Fibroblast of skin of left quadriceps (primary cell): ENCODE measurements around the gene DNAJC7.
"Not testable (repeated sequence)": the region's sequence is repeated elsewhere in the genome, so short reads cannot be mapped to it uniquely, and the experiment has no call there.

Experiments
- DNase-seq, 2 experiments: peaks; one replicate each; pipeline ENCODE4 v3.0.0-alpha.2; 2013; ENCODE audit warnings: low read depth in 2 of 2

DNAJC7 gene

DNA sequence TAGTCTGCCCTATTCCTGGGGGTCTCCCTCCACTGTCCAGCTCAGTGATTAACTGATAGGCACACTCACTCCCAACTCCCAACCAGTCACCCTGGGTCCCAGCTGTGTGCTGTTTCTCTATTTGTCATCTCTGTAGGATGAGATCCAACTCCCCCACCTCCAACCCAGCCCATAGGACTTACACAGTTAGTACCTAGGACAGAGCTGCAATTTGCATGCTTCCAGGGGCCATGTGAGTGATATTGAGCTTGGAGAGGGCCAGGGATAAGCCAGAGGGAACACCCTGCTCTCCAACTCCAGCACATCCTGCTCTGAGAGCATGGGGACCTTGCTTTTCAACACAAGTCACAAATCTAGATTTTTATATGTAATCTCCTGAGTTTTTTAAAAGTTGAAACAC is 24.4 kb upstream of the DNAJC7 start:
- DNase-seq: no peak

- no peak for DNase-seq
Measured at GRCh38 chr17:42040818-42041217, 23.6 kb upstream of the DNAJC7 start.

DNA sequence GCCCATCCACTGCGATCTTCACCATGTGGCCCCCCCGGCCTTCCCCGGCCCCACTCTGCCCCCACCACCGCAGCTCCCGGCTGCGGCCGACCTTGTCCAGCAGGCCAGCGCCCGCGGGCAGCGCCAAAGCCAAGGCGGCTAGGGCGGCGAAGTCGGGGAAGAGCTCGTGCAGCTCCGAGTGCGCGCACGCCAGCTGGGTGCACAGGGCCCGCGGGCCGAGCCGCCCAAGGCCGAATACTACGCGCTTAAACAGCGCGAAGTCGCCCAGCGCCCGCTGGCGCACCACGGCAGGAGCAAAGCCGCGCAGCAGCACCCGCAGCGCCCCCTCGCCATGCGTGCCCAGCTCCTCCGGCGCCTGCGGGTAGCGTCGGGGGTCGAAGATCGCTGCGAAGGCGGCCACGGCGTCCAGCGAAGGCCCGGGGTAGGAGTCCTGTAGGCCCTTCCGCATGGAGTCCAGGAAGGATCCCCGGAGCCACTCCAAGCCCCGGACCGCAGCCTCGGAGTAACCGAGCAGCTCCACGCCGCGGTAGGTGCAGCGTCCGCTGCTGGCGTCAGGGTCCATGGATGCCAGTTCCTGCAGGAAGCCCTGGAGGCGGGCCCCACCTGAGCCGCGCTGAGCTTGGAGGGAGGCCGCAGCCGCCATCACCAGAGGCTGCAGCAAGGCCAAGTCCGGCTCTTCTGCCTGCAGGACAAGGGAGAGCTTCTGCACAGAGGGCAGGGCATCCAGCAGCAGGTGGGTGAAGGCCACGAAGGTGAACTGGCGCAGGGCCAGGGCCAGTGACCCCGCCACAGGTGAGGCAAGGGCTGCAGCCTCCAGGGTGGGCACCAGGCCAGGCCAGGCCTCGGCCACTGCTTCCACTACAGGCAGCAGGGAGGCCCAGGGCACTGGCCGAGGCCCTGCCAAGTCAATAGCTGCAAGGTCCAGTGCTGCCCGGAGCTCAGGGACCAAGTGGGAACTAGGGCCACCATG is 22.8 kb upstream of the DNAJC7 start:
- DNase-seq: no peak

- no peak for DNase-seq
Measured at GRCh38 chr17:42038221-42038973, 21.2 kb upstream of the DNAJC7 start.

GRCh38 chr17:42034059-42034458 is 16.8 kb upstream of the DNAJC7 start:
- DNase-seq: no peak

- DNase-seq: no peak
Measured at GRCh38 chr17:42031584-42031983, 14.3 kb upstream of the DNAJC7 start.

- no peak for DNase-seq
Measured at GRCh38 chr17:42028791-42029127, 11.5 kb upstream of the DNAJC7 start.

- no peak for DNase-seq
Measured at GRCh38 chr17:42027961-42028790, 10.9 kb upstream of the DNAJC7 start.

DNA sequence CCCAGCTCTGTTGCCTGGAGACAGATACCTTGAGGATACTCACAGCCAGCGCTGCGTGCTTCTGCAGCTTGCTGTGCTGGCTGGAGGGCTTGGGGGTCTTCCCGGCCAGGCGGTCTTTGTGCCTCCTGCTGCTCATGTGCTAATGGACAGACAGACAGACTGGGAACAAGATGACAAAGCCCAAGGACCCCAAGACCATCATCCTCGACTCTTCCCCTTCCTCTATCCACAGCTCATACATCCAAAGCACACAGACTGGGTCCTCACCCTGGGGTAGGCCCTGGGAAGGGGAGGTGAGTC is 10.3 kb upstream of the DNAJC7 start:
- no peak for DNase-seq

- DNase-seq: no peak
Measured at GRCh38 chr17:42026857-42027589, 9.8 kb upstream of the DNAJC7 start.

- no peak for DNase-seq
Measured at GRCh38 chr17:42025936-42026335, 8.7 kb upstream of the DNAJC7 start.

DNA sequence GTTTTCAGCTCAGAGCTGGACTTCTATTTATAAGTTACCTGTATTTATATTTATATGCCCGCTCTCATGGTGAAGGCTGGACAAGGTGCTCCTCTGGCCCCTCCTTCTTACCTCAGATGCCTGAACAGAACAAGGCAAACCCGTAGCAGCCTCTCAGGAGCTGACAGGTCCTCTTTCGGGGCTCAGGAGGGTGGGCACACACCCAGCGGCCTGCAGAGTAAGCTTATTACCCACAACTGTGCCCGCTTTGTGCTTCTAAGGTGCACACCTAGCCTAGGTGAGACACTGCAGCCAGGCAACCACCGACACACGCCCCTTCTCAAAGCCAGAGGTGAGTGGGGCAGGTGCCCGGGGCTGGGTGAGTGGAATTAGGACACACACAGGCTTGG is 7.9 kb upstream of the DNAJC7 start:
- no peak for DNase-seq

DNA sequence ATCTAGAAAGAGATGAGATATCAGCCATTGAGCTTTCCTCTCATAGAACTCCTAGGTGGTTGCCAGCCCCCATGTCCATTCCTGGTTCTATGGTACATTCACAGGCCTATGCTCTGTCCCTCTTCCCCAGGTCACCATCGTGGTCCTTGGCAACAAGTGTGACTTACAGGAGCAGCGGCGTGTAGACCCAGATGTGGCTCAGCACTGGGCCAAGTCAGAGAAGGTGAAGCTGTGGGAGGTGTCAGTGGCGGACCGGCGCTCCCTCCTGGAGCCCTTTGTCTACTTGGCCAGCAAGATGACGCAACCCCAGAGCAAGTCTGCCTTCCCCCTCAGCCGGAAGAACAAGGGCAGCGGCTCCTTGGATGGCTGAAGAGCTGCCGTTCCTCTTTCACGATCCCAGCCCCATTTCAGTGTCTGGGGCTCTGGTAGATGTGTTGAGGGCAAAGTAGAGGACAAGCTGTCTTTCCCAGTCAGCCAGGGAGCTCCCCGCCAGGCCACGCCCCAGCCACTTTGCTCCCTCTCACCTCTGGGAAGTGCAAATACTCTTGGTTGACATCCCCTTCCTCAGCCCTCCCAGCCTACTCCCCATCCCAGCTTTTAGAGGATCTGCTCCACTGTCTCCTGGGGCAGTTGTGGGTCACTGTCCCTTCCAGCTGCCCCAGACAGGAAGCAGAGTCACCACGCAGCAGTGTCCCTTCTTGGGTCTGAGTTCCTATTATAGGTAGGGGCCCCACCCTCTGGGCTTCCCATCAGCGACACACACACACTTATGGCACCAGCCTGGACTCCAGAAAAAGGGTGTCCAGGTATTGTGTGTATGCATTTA is 6.5 kb upstream of the DNAJC7 start:
- no peak for DNase-seq

DNA sequence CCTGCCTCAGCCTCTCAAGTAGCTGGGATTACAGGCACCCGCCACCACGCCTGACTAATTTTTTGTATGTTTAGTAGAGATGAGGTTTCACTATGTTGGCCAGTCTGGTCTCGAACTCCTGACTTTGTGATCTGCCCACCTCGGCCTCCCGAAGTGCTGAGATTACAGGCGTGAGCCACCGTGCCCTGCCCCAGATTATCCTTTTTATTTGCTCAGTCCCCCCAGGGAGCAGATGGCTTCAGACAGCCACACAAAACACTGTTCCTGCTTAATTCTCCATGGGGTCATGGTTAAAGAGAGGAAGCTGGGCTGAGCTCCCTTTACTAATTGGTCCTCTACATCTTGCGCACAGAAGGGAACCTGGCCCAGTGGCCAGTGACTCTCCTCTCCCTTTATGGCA is 3.6 kb upstream of the DNAJC7 start:
- DNase-seq: not testable (repeated sequence)

DNA sequence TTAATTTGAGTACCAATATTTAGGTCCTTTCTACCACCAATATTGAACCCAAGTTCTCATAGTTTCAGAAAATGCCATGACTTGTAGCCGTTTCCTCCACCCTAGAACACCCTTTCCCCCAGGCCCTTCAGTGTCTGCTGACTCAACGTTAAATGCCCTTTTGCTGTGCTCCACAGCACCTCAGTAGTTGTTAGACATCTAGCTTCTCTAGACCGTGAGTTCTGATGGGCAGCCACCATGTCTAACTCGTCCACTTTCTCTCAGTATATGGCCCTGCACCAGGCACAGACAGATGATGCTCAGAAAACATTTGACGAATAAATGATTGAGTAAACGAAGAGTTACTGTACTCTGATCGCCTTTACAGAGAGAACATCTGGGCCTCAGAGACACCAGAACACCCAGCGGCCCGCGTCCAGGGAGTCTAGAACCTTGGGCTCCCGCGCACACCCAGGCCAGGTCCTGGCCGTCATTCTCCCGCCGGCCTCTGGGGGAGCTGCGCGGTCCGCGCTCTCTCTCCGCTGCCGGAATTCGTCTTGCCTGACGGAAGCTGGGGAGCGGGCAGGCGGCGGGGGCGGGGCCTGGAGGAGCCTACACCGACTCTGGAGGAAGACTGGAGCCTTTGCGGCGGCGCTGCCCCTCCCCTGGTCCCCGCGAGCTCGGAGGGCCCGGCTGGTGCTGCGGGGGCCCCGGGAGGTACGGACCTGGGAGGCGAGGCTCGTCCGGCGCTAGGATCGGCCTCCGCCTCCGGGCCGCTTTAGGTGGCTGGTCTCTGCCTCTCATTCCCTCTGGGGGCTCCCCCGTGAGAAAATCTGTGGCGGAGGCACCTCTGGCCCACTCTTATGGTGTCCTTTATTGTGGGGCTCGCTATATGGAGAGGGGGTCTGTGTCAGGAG is 2.5 kb upstream of the DNAJC7 start, which contains the start of gene NKIRAS2:
Gene NKIRAS2 (plus strand): TSS at position 582 of the 896 bp plus-strand sequence. CDS start 1,488 bp downstream, outside the sequence.
- peak; percentile 70 to 73 for DNase-seq

DNA sequence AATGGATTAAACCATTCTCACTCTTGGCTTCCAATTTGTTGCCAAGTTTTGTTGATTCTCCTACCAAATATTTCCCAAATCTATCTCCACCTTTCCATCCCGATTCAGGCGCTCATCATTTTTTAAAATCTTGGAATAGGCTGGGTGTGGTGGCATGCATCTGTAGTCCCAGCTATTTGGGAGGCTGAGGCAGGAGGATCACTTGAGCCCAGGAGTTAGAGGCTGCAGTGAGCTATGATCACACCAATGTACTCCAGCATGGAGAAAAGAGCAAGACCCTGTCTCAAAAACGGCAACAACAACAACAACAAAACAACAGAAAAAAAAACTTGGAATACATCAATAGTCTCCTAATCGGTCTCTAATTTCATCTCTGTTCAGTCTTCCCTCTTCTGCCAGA is 1.7 kb upstream of the DNAJC7 start:
- DNase-seq: no peak

DNA sequence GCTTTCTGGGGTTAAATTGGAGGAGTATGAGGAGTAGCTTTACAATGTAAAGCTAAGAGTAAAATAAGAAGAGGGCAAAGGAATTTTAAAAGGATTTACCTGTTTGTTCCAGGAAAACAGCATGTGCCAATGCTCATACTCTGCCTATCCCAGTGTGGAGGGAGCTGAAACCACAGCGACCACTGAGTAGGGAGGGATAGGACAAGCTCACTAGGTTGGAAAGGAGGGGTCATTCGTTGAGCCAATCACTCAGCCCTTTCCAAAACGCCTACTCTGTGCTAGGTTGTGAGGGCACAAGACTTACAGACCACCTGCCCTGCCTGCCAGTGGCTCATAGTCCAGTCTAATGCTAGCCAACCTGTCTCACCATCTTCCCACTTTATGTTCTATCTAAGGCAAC is 1.1 kb upstream of the DNAJC7 start:
- no peak for DNase-seq

DNA sequence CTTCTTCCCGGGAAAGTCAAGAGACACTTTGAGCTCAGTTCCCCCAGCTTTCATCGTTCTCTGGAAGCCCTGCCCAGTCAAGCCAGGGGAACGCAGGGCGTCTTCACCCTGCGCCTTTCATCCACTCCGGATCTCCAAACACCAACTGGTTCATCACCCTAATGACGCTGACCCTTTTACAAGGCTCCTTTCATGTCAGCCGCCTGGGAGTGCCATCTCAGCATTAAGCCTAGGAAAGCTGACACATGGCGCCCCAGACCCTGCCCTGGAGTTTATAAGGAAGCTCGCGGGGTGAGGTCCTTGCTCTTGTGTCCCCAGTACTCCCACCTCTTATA is 594 bp upstream of the DNAJC7 start:
- no peak for DNase-seq

- DNase-seq: no peak
Measured at GRCh38 chr17:42016411-42016831, 818 bp downstream of the DNAJC7 start.

DNA sequence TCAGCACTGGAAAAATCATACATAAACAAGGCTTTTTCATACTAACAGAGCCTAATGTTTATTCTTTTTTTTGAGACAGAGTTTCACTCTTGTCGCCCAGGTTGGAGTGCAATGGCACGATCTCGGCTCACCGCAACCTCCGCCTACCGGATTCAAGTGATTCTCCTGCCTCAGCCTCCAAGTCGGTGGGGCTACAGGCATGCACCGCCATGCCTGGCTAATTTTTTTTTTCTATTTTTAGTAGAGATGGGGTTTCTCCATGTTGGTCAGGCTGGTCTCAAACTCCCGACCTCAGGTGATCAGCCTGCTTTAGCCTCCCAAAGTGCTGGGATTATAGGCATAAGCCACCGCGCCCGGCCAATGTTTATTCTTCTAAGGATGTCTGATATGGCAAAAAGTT is 3.5 kb downstream of the DNAJC7 start:
- not testable (repeated sequence) for DNase-seq
